HEK293 (cell line): ENCODE results near the gene PTPRH.

Experiments
- CTCF ChIA-PET: fragments of 350-600 bp; formaldehyde crosslinking; extraction: SDS; loops from one replicate; lab custom pipeline; 2021; ENCODE audit warnings: antibody characterized with exemption; lab: Yijun Ruan, JAX
- POLR2A ChIA-PET: fragments of 300-600 bp; formaldehyde crosslinking; extraction: SDS; loops from one replicate; lab custom pipeline; 2020; ENCODE audit warnings: antibody characterized with exemption, inconsistent platforms; lab: Yijun Ruan, JAX
- H3K27ac ChIP-seq: fragments of 200-500 bp; sonication (Bioruptor generic); 2 replicates; pipeline ENCODE4 v1.5.1; 2014; ENCODE audit warnings: low read depth, low read length, control low read depth, inconsistent platforms; ENCODE audit errors: extremely low read depth
- H3K36me3 ChIP-seq, 2 experiments: fragments of 200-500 bp in 1 of 2; sonication (Bioruptor generic) in 1 of 2; 1 replicate in 1 of 2; 2 replicates in 1 of 2; pipeline ENCODE4 v1.5.1; 2014 to 2017; ENCODE audit warnings: inconsistent platforms in 2 of 2, low read length in 2 of 2; ENCODE audit not compliant: control insufficient read depth in 2 of 2, insufficient read depth in 1 of 2
- H3K4me1 ChIP-seq: fragments of 200-500 bp; sonication (Bioruptor generic); 2 replicates; pipeline ENCODE4 v1.5.1; 2014; ENCODE audit warnings: mild to moderate bottlenecking, low read length, inconsistent platforms; ENCODE audit not compliant: control insufficient read depth, insufficient read depth
- H3K4me3 ChIP-seq: 2 replicates; pipeline ENCODE4 v1.5.1; 2011; ENCODE audit warnings: low read depth, mild to moderate bottlenecking, control low read depth, low read length, moderate library complexity
- H3K9me3 ChIP-seq: fragments of 200-500 bp; sonication (Bioruptor generic); 2 replicates; pipeline ENCODE4 v1.5.1; 2014; ENCODE audit warnings: low read depth, low read length, inconsistent platforms; ENCODE audit not compliant: control insufficient read depth, insufficient read depth
- FEZF1 ChIP-seq: fragments of 450-650 bp; formaldehyde crosslinking; IDR thresholded peaks from 2 replicates; pipeline ENCODE4 v1.5.1; 2016; ENCODE audit warnings: missing biosample characterization, missing genetic modification characterization
- KLF17 ChIP-seq: fragments of 450-650 bp; formaldehyde crosslinking; IDR thresholded peaks from 2 replicates; pipeline ENCODE4 v1.5.1; 2016; ENCODE audit warnings: missing biosample characterization, missing genetic modification characterization
- OSR2 ChIP-seq: fragments of 450-650 bp; formaldehyde crosslinking; IDR thresholded peaks from 2 replicates; pipeline ENCODE4 v1.5.1; 2016; ENCODE audit warnings: missing biosample characterization, missing genetic modification characterization
- PRDM10 ChIP-seq: fragments of 450-650 bp; formaldehyde crosslinking; IDR thresholded peaks from 2 replicates; pipeline ENCODE4 v1.5.1; 2016; ENCODE audit warnings: missing biosample characterization, missing genetic modification characterization
- RBAK ChIP-seq: fragments of 450-650 bp; formaldehyde crosslinking; IDR thresholded peaks from 2 replicates; pipeline ENCODE4 v1.5.1; 2016; ENCODE audit warnings: missing biosample characterization, missing genetic modification characterization
- SCRT2 ChIP-seq: fragments of 450-650 bp; formaldehyde crosslinking; IDR thresholded peaks from 2 replicates; pipeline ENCODE4 v1.5.1; 2016; ENCODE audit warnings: missing biosample characterization, missing genetic modification characterization
- SP7 ChIP-seq: fragments of 450-650 bp; formaldehyde crosslinking; IDR thresholded peaks from 2 replicates; pipeline ENCODE4 v1.5.1; 2016; ENCODE audit warnings: missing biosample characterization, missing genetic modification characterization
- ZNF121 ChIP-seq: fragments of 450-650 bp; formaldehyde crosslinking; IDR thresholded peaks from 2 replicates; pipeline ENCODE4 v1.5.1; 2016; ENCODE audit warnings: missing biosample characterization, missing genetic modification characterization
- ZNF133 ChIP-seq: fragments of 450-650 bp; formaldehyde crosslinking; IDR thresholded peaks from 2 replicates; pipeline ENCODE4 v1.5.1; 2016; ENCODE audit warnings: missing biosample characterization, missing genetic modification characterization
- ZNF146 ChIP-seq: fragments of 450-650 bp; formaldehyde crosslinking; IDR thresholded peaks from 2 replicates; pipeline ENCODE4 v1.5.1; 2016; ENCODE audit warnings: missing biosample characterization, missing genetic modification characterization
- ZNF157 ChIP-seq: fragments of 450-650 bp; formaldehyde crosslinking; IDR thresholded peaks from 2 replicates; pipeline ENCODE4 v1.5.1; 2016; ENCODE audit warnings: missing biosample characterization, missing genetic modification characterization
- ZNF202 ChIP-seq: fragments of 450-650 bp; formaldehyde crosslinking; IDR thresholded peaks from 2 replicates; pipeline ENCODE4 v1.5.1; 2016; ENCODE audit warnings: missing biosample characterization, missing genetic modification characterization, borderline replicate concordance
- ZNF214 ChIP-seq: fragments of 450-650 bp; formaldehyde crosslinking; IDR thresholded peaks from 2 replicates; pipeline ENCODE4 v1.5.1; 2017; ENCODE audit warnings: missing biosample characterization, mild to moderate bottlenecking, missing genetic modification characterization, borderline replicate concordance
- ZNF223 ChIP-seq: fragments of 450-650 bp; formaldehyde crosslinking; IDR thresholded peaks from 2 replicates; pipeline ENCODE4 v1.5.1; 2016; ENCODE audit warnings: missing biosample characterization, missing genetic modification characterization
- ZNF248 ChIP-seq: fragments of 450-650 bp; formaldehyde crosslinking; IDR thresholded peaks from 2 replicates; pipeline ENCODE4 v1.5.1; 2017; ENCODE audit warnings: missing biosample characterization, missing genetic modification characterization
- ZNF26 ChIP-seq: fragments of 450-650 bp; formaldehyde crosslinking; IDR thresholded peaks from 2 replicates; pipeline ENCODE4 v1.5.1; 2016; ENCODE audit warnings: missing biosample characterization, missing genetic modification characterization
- ZNF404 ChIP-seq: fragments of 450-650 bp; formaldehyde crosslinking; IDR thresholded peaks from 2 replicates; pipeline ENCODE4 v1.5.1; 2017; ENCODE audit warnings: missing biosample characterization, missing genetic modification characterization
- ZNF48 ChIP-seq: fragments of 450-650 bp; formaldehyde crosslinking; IDR thresholded peaks from 2 replicates; pipeline ENCODE4 v1.5.1; 2016; ENCODE audit warnings: missing biosample characterization, missing genetic modification characterization
- ZNF510 ChIP-seq: fragments of 450-650 bp; formaldehyde crosslinking; IDR thresholded peaks from 2 replicates; pipeline ENCODE4 v1.5.1; 2018; ENCODE audit warnings: mild to moderate bottlenecking, missing genetic modification characterization, missing biosample characterization; ENCODE audit not compliant: insufficient replicate concordance
- ZNF521 ChIP-seq: fragments of 450-650 bp; formaldehyde crosslinking; IDR thresholded peaks from 2 replicates; pipeline ENCODE4 v1.5.1; 2017; ENCODE audit warnings: missing biosample characterization, mild to moderate bottlenecking, missing genetic modification characterization
- ZNF560 ChIP-seq: fragments of 450-650 bp; formaldehyde crosslinking; IDR thresholded peaks from 2 replicates; pipeline ENCODE4 v1.5.1; 2017; ENCODE audit warnings: missing biosample characterization, missing genetic modification characterization, borderline replicate concordance
- ZNF623 ChIP-seq: fragments of 450-650 bp; formaldehyde crosslinking; IDR thresholded peaks from 2 replicates; pipeline ENCODE4 v1.5.1; 2016; ENCODE audit warnings: missing biosample characterization, missing genetic modification characterization
- TF ChIP-seq, protein P1 (sequence below): fragments of 450-650 bp; formaldehyde crosslinking; IDR thresholded peaks from 2 replicates; pipeline ENCODE4 v1.5.1; 2016; ENCODE audit warnings: missing biosample characterization, missing genetic modification characterization
- TF ChIP-seq, protein P2 (sequence below): fragments of 450-650 bp; formaldehyde crosslinking; IDR thresholded peaks from 2 replicates; pipeline ENCODE4 v1.5.1; 2017; ENCODE audit warnings: missing biosample characterization, mild to moderate bottlenecking, missing genetic modification characterization, moderate library complexity
- TF ChIP-seq, protein P3 (sequence below): fragments of 450-650 bp; formaldehyde crosslinking; optimal IDR thresholded peaks from 2 replicates; pipeline ENCODE3; 2016; ENCODE audit warnings: missing biosample characterization, mild to moderate bottlenecking, missing genetic modification characterization
- TF ChIP-seq, protein P4 (sequence below): fragments of 450-650 bp; formaldehyde crosslinking; IDR thresholded peaks from 2 replicates; pipeline ENCODE4 v1.5.1; 2016; ENCODE audit warnings: missing biosample characterization, missing genetic modification characterization

Gene PTPRH

GRCh38 chr19:55186080-55186479 is 23.2 kb downstream of the PTPRH start (continued):
- TF ChIP-seq ZNF157 (tag by site-specific recombination) (no peak), ZNF48 (tag by site-specific recombination) (no peak), ZNF121 (tag by site-specific recombination) (no peak), ZNF248 (tag by site-specific recombination) (no peak), ZNF560 (tag by site-specific recombination) (no peak), ZNF223 (tag by site-specific recombination) (no peak), ZNF521 (no peak), ZNF26 (no peak), ZNF404 (tag by site-specific recombination) (no peak), SCRT2 (tag by site-specific recombination) (no peak)
- TF ChIP-seq, protein P1, sequence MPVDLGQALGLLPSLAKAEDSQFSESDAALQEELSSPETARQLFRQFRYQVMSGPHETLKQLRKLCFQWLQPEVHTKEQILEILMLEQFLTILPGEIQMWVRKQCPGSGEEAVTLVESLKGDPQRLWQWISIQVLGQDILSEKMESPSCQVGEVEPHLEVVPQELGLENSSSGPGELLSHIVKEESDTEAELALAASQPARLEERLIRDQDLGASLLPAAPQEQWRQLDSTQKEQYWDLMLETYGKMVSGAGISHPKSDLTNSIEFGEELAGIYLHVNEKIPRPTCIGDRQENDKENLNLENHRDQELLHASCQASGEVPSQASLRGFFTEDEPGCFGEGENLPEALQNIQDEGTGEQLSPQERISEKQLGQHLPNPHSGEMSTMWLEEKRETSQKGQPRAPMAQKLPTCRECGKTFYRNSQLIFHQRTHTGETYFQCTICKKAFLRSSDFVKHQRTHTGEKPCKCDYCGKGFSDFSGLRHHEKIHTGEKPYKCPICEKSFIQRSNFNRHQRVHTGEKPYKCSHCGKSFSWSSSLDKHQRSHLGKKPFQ (tag by site-specific recombination) = no peak
- TF ChIP-seq, protein P2, sequence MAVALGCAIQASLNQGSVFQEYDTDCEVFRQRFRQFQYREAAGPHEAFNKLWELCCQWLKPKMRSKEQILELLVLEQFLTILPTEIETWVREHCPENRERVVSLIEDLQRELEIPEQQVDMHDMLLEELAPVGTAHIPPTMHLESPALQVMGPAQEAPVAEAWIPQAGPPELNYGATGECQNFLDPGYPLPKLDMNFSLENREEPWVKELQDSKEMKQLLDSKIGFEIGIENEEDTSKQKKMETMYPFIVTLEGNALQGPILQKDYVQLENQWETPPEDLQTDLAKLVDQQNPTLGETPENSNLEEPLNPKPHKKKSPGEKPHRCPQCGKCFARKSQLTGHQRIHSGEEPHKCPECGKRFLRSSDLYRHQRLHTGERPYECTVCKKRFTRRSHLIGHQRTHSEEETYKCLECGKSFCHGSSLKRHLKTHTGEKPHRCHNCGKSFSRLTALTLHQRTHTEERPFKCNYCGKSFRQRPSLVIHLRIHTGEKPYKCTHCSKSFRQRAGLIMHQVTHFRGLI (tag by site-specific recombination) = no peak
- TF ChIP-seq, all 188 proteins: peak for 0

- Histone ChIP-seq H3K9me3 (no peaks in the 10 kb centered on the region), H3K4me3 (no peak overlapping the region), H3K4me1 (peaks cover 5% of the 10 kb centered on the region), H3K36me3 (no peaks in the 10 kb centered on the region), H3K27ac (no peak overlapping the region)
- ChIA-PET CTCF (interaction anchor here (0.6 to 1.3 kb wide), 2 partner anchors 22 to 41 kb away, joined by 3 to 4 read pairs; no protein-coding TSS in a partner anchor), POLR2A (interaction anchor here (1.7 kb wide), 1 partner anchor 15 kb away, joined by 4 read pairs; no protein-coding TSS in a partner anchor)
- TF ChIP-seq PRDM10 (no peak), SP7 (tag by site-specific recombination) (no peak), ZNF202 (tag by site-specific recombination) (no peak), FEZF1 (tag by site-specific recombination) (no peak), OSR2 (tag by site-specific recombination) (no peak), ZNF133 (no peak), RBAK (tag by site-specific recombination) (no peak), ZNF146 (no peak), ZNF510 (no peak), ZNF214 (tag by site-specific recombination) (no peak), KLF17 (tag by site-specific recombination) (no peak), ZNF623 (tag by site-specific recombination) (no peak)
- TF ChIP-seq, protein P3, sequence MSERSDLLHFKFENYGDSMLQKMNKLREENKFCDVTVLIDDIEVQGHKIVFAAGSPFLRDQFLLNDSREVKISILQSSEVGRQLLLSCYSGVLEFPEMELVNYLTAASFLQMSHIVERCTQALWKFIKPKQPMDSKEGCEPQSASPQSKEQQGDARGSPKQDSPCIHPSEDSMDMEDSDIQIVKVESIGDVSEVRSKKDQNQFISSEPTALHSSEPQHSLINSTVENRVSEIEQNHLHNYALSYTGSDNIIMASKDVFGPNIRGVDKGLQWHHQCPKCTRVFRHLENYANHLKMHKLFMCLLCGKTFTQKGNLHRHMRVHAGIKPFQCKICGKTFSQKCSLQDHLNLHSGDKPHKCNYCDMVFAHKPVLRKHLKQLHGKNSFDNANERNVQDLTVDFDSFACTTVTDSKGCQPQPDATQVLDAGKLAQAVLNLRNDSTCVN (tag by site-specific recombination) = no peak
- TF ChIP-seq, protein P4, sequence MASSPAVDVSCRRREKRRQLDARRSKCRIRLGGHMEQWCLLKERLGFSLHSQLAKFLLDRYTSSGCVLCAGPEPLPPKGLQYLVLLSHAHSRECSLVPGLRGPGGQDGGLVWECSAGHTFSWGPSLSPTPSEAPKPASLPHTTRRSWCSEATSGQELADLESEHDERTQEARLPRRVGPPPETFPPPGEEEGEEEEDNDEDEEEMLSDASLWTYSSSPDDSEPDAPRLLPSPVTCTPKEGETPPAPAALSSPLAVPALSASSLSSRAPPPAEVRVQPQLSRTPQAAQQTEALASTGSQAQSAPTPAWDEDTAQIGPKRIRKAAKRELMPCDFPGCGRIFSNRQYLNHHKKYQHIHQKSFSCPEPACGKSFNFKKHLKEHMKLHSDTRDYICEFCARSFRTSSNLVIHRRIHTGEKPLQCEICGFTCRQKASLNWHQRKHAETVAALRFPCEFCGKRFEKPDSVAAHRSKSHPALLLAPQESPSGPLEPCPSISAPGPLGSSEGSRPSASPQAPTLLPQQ (tag by site-specific recombination) = no peak
These were observed 27.6 kb downstream of the PTPRH start for GRCh38 chr19:55181740-55182139.
